Activated naive CD8-positive, alpha-beta T cell (primary cell): ENCODE measurements around the gene PDXP.

Source experiments
- H3K27ac Mint-ChIP-seq: one replicate; pipeline ENCODE4 v1.8.0; 2021; ENCODE audit warnings: mixed read lengths
- H3K27me3 Mint-ChIP-seq: one replicate; pipeline ENCODE4 v1.8.0; 2021; ENCODE audit warnings: mixed read lengths
- H3K36me3 Mint-ChIP-seq: one replicate; pipeline ENCODE4 v1.8.0; 2021; ENCODE audit warnings: mixed read lengths
- H3K4me1 Mint-ChIP-seq: one replicate; pipeline ENCODE4 v1.8.0; 2021; ENCODE audit warnings: low read depth, mixed read lengths
- H3K4me3 Mint-ChIP-seq: one replicate; pipeline ENCODE4 v1.8.0; 2021; ENCODE audit warnings: mild to moderate bottlenecking, mixed read lengths
- H3K9me3 Mint-ChIP-seq: one replicate; pipeline ENCODE4 v1.8.0; 2021; ENCODE audit warnings: low read depth, mixed read lengths

The PDXP gene

DNA sequence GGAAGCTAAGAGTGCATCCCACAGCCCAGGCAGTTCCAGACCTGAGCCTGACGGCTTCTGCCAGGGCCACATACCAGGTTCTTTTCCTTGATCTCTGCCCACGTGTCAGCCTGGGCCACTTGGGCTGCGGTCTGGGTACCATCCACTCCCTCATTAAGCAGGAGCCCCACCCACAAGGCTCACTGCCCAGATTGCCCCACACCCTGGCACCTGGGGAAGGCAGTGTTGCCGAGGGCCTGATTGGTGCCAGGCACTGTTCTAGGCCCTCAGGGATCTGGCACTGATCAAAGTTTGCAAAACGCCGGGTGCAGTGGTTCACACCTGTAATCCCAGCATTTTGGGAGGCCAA is 34.5 kb upstream of the PDXP start:
- Mint-ChIP-seq H3K27me3 (no peaks in the 10 kb centered on the region), H3K9me3 (no peaks in the 10 kb centered on the region), H3K36me3 (peaks cover 2% of the 10 kb centered on the region), H3K27ac (no peak overlapping the region), H3K4me1 (peaks cover 48% of the 10 kb centered on the region), H3K4me3 (no peak overlapping the region)

DNA sequence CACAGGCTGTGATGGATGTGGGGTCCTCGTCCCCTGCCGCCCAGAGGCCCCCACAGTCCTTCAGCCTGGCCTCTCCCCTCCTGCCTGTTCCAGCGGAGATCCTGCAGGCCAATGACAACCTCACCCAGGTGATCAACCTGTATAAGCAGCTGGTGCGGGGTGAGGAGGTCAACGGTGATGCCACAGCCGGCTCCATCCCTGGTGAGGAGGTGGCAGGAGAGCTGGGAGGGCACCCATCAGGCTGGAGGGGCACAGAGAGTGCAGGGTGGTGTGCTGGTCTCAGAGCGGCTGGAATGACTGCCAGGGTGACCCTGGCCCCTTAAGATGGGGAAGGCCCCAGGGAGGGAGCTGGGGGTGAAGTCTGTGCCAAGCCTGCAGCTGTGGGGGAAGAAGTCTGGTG is 33.6 kb upstream of the PDXP start:
- Mint-ChIP-seq H3K27me3 (no peaks in the 10 kb centered on the region), H3K36me3 (peaks cover 2% of the 10 kb centered on the region), H3K4me1 (peaks cover 52% of the 10 kb centered on the region), H3K27ac (peak overlapping the region; percentile 87), H3K9me3 (no peaks in the 10 kb centered on the region), H3K4me3 (no peak overlapping the region)

DNA sequence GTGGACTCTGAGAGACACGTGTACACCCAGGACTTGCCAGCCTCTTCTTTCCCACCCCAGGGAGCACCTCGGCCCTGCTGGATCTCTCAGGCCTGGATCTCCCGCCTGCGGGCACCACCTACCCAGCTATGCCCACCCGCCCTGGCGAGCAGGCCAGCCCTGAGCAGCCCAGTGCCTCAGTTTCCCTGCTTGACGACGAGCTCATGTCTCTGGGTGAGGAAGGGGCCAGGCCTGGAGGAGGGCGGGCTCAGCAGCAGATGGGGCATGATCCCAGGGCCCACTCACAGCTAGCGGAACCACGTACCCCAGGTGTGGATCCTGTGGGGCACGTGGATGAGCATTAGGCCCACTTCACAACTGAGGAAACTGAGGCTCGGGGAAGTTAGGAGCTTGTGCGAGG is 32.8 kb upstream of the PDXP start:
- Mint-ChIP-seq H3K27me3 (no peaks in the 10 kb centered on the region), H3K4me3 (peak overlapping the region; percentile 23), H3K4me1 (peaks cover 52% of the 10 kb centered on the region), H3K9me3 (no peaks in the 10 kb centered on the region), H3K36me3 (peaks cover 2% of the 10 kb centered on the region), H3K27ac (peak overlapping the region; percentile 87)

DNA sequence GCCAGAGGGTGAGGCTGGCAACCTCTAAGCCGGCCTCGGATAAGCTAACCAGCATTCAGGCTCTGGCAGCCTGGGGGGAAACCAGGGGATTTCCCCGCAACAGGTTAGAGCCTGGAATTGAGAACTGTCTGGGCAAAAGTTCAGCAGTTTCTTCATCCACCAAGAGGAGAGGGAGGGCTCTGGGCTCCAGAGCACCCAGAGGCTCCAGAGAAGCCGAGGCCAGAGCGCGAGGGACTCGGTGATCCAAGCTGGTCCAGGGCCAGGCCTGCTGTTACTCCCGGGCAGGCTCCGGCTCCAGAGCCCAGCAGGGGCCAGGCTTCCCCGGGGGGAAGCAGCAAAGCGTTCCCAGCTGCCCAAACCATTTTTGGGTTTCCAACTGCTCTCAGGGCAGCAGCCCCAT is 32.4 kb upstream of the PDXP start:
- Mint-ChIP-seq H3K27ac (peak overlapping the region; percentile 87), H3K4me1 (peaks cover 52% of the 10 kb centered on the region), H3K36me3 (peaks cover 2% of the 10 kb centered on the region), H3K4me3 (peak overlapping the region; percentile 23), H3K27me3 (no peaks in the 10 kb centered on the region), H3K9me3 (no peaks in the 10 kb centered on the region)

DNA sequence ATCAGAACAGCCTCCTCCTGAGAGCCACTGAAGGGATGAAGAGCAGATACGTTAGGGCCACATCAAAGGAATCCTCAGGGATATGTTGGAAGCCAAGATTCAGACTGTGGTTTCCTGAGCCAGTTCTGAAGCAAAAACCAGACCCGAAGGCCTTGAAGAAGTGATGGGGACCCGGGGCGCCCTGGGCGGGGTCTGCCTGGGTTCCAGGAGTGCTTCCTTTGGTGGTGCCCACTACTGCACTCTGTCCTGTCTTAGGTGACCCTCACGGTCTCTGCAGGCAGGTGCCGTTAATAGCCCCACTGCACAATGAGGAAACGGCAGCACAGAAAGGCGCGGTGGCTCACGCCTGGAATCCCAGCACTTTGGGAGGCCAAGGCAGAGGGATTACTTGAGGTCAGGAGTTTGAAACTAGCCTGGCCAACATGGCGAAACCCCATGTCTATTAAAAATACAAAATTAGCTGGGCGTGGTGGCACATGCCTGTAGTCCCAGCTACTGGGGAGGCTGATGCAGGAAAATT is 31.9 kb upstream of the PDXP start:
- H3K36me3 Mint-ChIP-seq, result peaks cover 2% of the 10 kb centered on the region
- peak overlapping the region; percentile 87 for H3K27ac Mint-ChIP-seq
- H3K9me3 Mint-ChIP-seq, result no peaks in the 10 kb centered on the region
- H3K4me3 Mint-ChIP-seq, result peak overlapping the region; percentile 69
- H3K4me1 Mint-ChIP-seq, result peaks cover 56% of the 10 kb centered on the region
- H3K27me3 Mint-ChIP-seq, result no peaks in the 10 kb centered on the region

DNA sequence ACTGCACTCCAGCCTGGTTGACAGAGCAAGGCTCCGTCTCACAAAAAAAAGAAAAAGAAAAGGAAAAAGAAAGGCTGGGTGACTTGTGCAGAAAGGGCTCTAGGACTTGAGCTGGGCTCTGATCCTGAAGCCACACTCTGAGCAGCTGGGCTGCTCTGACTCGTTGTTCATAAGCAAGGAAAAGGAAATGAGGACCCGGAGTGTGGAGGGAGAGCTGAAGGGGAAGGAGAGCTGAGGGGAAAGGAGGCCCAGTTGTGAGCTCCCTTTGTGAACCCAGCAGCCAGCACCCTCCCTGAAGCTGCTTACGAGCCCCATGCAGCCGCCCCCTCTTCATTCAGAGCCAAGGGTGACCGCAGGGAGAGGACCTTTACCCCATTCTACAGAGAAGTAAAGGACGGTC is 31.4 kb upstream of the PDXP start:
- peaks cover 61% of the 10 kb centered on the region for H3K4me1 Mint-ChIP-seq
- H3K27me3 Mint-ChIP-seq, result no peaks in the 10 kb centered on the region
- peak overlapping the region; percentile 69 for H3K4me3 Mint-ChIP-seq
- no peaks in the 10 kb centered on the region for H3K9me3 Mint-ChIP-seq
- peaks cover 2% of the 10 kb centered on the region for H3K36me3 Mint-ChIP-seq
- H3K27ac Mint-ChIP-seq, result peak overlapping the region; percentile 87

DNA sequence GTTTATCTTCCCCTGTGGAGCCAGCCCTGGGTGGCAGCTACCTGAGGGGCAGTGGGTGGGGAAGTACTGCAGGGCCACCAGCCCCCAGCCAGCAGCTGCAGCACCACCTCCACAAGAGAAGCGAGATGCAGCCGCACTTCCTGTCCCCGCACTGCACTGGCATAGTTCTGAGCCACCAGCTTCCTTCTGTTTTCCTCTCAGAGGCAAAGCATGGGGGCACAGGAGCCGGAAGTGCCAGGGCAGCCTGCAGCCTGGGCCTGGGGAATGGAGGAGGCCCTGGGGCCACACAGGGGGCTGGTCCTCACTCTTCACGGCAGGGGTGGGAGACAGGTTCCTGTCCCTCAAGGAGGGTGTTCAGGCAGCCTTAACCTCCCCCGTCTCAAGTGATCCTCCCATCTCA is 31.0 kb upstream of the PDXP start:
- Mint-ChIP-seq H3K36me3 (peaks cover 2% of the 10 kb centered on the region), H3K27me3 (no peaks in the 10 kb centered on the region), H3K4me3 (peak overlapping the region; percentile 69), H3K27ac (peak overlapping the region; percentile 87), H3K4me1 (peaks cover 62% of the 10 kb centered on the region), H3K9me3 (no peaks in the 10 kb centered on the region)

DNA sequence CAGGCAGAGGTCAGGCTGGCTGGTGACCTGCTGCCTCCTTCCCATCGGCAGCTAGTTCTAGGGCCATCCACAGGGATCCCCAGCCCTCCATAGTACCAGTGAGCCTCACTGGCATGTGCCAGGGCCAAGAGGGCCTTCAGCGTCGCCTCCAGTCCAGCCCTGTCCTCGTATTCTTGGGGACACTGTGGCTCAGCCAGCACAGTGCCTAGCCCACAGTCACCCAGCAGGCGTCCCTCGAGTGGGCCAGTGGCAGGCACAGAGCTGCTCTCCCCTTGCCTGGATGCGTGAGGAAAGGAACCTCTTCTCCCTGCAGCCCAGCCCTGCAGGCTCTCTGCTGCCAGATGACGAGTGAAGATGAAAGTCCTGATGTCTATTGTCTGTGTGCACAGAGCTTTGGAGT is 29.7 kb upstream of the PDXP start:
- Mint-ChIP-seq H3K27me3 (no peaks in the 10 kb centered on the region), H3K4me1 (peaks cover 67% of the 10 kb centered on the region), H3K36me3 (peaks cover 2% of the 10 kb centered on the region), H3K4me3 (no peak overlapping the region), H3K9me3 (no peaks in the 10 kb centered on the region), H3K27ac (peak overlapping the region; percentile 87)

DNA sequence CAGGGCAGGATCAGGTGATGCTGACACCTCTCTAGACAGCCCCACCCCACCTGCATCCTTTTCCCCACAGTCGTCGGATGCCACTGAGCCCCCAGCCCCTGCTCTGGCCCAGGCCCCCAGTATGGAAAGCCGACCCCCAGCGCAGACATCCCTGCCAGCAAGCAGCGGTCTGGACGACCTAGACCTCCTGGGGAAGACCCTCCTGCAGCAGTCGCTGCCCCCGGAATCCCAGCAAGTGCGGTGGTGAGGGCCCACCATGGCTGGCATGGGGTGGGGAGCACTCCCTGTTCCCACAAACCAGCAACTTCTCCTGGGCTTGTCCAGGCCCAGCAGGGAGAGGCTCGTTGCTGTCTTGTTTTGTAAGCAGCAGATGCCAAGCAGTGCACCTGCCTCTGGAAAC is 28.6 kb upstream of the PDXP start:
- Mint-ChIP-seq H3K27ac (no peak overlapping the region), H3K9me3 (no peaks in the 10 kb centered on the region), H3K4me1 (peaks cover 71% of the 10 kb centered on the region), H3K4me3 (no peak overlapping the region), H3K36me3 (peaks cover 2% of the 10 kb centered on the region), H3K27me3 (no peaks in the 10 kb centered on the region)

DNA sequence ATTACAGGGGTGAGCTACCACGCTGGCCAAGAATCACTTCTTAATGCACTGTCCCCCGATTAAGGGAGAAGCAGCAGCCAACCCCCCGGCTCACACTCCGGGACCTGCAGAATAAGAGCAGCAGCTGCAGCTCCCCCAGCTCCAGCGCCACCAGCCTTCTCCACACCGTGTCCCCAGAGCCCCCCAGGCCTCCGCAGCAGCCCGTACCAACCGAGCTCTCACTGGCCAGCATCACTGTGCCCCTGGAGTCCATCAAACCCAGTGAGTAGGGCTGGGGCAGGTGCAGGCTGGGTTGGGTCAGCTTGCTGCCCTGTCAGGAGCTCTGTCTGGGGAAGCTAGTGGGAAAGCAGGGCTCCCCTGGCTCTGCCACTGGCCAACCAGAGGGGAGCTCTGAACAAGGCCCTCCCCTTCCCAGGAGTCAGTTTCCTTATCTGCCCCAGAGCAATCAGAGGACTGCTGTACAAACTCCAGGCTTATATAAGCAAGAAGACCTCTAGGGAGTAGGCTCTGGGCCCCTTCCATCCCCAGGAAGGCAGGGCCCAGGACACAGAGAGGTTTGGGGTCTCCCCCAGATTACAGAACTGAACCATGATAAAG is 27.6 kb upstream of the PDXP start:
- H3K27me3 Mint-ChIP-seq, result no peaks in the 10 kb centered on the region
- peaks cover 69% of the 10 kb centered on the region for H3K4me1 Mint-ChIP-seq
- H3K4me3 Mint-ChIP-seq, result no peak overlapping the region
- no peaks in the 10 kb centered on the region for H3K36me3 Mint-ChIP-seq
- no peaks in the 10 kb centered on the region for H3K9me3 Mint-ChIP-seq
- peak overlapping the region; percentile 66 for H3K27ac Mint-ChIP-seq

DNA sequence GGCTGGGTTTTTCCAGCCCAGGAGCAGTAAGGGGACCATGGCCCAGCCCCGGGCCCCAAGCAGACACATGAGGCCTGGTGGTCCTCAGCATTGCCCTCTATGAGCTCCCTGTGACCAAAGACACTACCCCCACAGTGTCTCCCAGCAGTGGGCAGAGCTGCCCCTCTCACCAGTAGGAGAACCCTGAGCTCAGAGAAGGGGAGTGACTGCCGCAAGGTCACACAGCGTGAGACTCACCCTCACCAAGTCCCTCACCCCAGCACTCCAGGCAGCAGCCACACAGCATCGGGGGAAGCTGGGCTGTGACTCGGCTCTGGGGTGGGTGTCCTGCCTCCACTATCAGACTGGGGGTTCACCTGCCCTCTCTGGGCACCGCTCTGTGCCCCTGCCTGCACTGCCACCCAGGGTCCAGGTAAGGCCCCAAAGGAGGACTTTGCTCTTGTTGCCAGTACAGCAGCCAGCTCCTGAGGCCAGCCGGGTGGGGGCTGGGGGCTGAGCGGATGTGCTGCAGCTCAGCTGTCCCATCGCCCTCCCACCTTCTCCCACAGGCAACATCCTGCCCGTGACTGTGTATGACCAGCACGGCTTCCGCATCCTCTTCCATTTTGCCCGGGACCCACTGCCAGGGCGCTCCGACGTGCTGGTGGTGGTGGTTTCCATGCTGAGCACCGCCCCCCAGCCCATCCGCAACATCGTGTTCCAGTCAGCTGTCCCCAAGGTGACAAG is 26.9 kb upstream of the PDXP start:
- Mint-ChIP-seq H3K9me3 (no peaks in the 10 kb centered on the region), H3K27ac (peak overlapping the region; percentile 80), H3K4me1 (peaks cover 69% of the 10 kb centered on the region), H3K36me3 (no peaks in the 10 kb centered on the region), H3K4me3 (no peak overlapping the region), H3K27me3 (no peaks in the 10 kb centered on the region)

DNA sequence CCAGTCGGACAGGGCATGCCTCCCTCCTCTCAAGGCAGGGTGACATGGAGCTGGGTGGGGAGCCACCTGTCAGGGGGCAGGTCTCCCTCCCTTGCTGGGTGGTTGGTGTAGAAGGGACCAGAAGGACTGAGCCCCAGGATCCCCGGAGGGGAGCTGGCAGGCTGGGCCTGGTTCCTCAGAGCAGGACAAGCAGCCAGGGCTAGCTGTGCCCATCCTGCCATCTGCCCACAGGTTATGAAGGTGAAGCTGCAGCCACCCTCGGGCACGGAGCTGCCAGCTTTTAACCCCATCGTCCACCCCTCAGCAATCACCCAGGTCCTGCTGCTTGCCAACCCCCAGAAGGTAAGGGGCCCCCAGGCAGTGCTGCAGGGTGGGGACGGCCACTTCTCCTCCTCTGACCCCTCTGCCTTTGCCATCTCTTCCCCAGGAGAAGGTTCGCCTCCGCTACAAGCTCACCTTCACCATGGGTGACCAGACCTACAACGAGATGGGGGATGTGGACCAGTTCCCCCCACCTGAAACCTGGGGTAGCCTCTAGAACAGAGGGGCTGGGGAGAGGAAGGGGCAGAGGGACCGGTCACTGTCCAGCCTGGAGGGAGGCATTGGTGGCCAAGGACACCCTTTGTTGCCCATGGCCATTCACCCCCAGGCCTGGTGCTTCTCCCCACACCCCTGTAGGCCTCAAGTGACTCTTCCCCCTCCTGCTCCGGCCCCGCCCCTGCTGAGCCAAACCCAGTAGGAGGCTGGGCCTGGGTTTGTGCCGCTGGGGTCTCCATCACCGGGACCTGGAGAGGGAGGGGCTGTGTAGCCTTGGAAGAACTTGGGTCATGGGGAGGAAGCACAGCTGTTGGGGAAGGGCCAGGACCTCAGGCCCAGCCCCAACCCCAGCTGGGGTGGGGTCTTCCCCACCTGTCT is 26.1 kb upstream of the PDXP start:
- Mint-ChIP-seq H3K27me3 (no peaks in the 10 kb centered on the region), H3K27ac (peak overlapping the region; percentile 95), H3K4me1 (peaks cover 69% of the 10 kb centered on the region), H3K36me3 (no peaks in the 10 kb centered on the region), H3K9me3 (no peaks in the 10 kb centered on the region), H3K4me3 (peak overlapping the region; percentile 81)

DNA sequence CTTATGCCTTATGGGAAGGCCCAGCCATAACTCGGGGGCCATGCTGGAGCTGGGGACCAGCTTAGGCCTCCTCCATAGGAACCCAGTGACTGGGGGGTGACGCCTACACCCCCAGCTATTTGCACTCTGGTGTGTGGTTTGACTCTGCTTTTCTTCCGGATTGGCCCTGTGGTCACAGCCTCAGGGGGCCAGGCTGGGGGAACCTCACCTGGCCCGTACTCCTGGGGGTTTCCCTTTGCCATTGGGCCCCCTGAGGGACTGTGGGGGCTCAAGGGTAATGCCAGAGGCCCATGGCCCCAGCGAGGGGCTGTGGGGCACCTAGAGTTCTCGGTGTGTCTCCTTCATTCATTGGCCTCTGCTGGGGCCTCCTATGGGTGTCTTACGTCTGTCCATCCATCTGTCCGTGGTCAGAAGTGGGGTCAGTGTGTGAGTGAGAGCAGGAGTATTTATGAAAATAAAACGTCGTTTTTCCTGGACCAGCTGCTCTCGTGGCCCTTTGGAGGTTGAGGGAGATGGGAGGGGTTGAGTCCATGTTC is 25.4 kb upstream of the PDXP start:
- H3K27me3 Mint-ChIP-seq, result no peaks in the 10 kb centered on the region
- H3K4me3 Mint-ChIP-seq, result peak overlapping the region; percentile 81
- no peaks in the 10 kb centered on the region for H3K36me3 Mint-ChIP-seq
- peak overlapping the region; percentile 95 for H3K27ac Mint-ChIP-seq
- H3K9me3 Mint-ChIP-seq, result no peaks in the 10 kb centered on the region
- peaks cover 69% of the 10 kb centered on the region for H3K4me1 Mint-ChIP-seq

DNA sequence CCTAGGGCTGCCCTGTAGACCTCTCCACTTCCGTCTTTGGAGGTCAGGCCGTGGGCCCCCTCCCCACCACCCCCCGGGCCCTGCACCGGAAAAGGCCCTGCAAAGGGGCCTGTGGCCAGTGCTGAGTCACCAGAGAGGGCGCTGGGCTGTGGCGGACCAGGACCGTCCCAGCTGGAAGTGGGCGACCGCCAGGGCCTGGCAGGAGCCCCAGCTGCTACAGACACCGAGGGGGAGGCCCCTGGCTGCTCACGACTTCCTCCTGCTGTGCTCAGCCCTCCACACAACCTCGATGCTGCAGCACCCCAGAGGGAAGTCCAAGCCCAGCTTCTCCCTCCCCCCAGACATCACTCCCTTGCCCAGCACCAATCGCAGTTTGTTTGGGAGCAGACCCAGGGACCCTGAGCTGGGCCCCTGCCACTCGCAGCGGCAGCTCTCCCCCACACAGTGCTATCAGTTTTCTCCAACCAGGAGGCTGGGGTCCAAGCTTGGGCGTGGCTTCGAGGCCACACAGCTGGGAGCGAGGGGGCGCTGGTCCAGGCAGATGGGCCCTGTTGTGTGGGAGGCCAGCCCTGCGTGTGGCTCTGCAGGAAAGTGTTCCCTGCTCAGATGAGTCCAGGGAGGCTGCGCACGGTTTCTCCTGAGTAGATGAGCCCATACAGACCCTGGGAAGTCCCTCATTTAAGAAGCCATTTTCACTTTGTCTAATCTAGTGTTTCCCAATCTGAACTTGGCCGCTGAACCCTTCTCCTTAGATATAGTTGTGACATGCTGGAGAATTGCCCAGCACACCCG is 24.7 kb upstream of the PDXP start:
- Mint-ChIP-seq H3K4me3 (peak overlapping the region; percentile 81), H3K4me1 (peaks cover 69% of the 10 kb centered on the region), H3K27ac (peak overlapping the region; percentile 95), H3K36me3 (no peaks in the 10 kb centered on the region), H3K9me3 (no peaks in the 10 kb centered on the region), H3K27me3 (no peaks in the 10 kb centered on the region)
